HEK293 (cell line): ENCODE measurements around the gene RIOX2.
"Not testable (repeated sequence)": the region's sequence is repeated elsewhere in the genome, so short reads cannot be mapped to it uniquely, and the experiment has no call there.

Experiments
- CTCF ChIA-PET: fragments of 350-600 bp; formaldehyde crosslinking; extraction: SDS; loops from one replicate; lab custom pipeline; 2021; ENCODE audit warnings: antibody characterized with exemption; lab: Yijun Ruan, JAX
- POLR2A ChIA-PET: fragments of 300-600 bp; formaldehyde crosslinking; extraction: SDS; loops from one replicate; lab custom pipeline; 2020; ENCODE audit warnings: antibody characterized with exemption, inconsistent platforms; lab: Yijun Ruan, JAX
- H3K27ac ChIP-seq: fragments of 200-500 bp; sonication (Bioruptor generic); 2 replicates; pipeline ENCODE4 v1.5.1; 2014; ENCODE audit warnings: low read depth, low read length, control low read depth, inconsistent platforms; ENCODE audit errors: extremely low read depth
- H3K36me3 ChIP-seq, 2 experiments: fragments of 200-500 bp in 1 of 2; sonication (Bioruptor generic) in 1 of 2; 1 replicate in 1 of 2; 2 replicates in 1 of 2; pipeline ENCODE4 v1.5.1; 2014 to 2017; ENCODE audit warnings: inconsistent platforms in 2 of 2, low read length in 2 of 2; ENCODE audit not compliant: control insufficient read depth in 2 of 2, insufficient read depth in 1 of 2
- H3K4me1 ChIP-seq: fragments of 200-500 bp; sonication (Bioruptor generic); 2 replicates; pipeline ENCODE4 v1.5.1; 2014; ENCODE audit warnings: mild to moderate bottlenecking, low read length, inconsistent platforms; ENCODE audit not compliant: control insufficient read depth, insufficient read depth
- H3K4me3 ChIP-seq: 2 replicates; pipeline ENCODE4 v1.5.1; 2011; ENCODE audit warnings: low read depth, mild to moderate bottlenecking, control low read depth, low read length, moderate library complexity
- H3K9me3 ChIP-seq: fragments of 200-500 bp; sonication (Bioruptor generic); 2 replicates; pipeline ENCODE4 v1.5.1; 2014; ENCODE audit warnings: low read depth, low read length, inconsistent platforms; ENCODE audit not compliant: control insufficient read depth, insufficient read depth
- GLIS1 ChIP-seq: fragments of 450-650 bp; formaldehyde crosslinking; IDR thresholded peaks from 2 replicates; pipeline ENCODE4 v1.5.1; 2016; ENCODE audit warnings: missing biosample characterization, missing genetic modification characterization
- ZNF2 ChIP-seq: fragments of 450-650 bp; formaldehyde crosslinking; IDR thresholded peaks from 2 replicates; pipeline ENCODE4 v1.5.1; 2016; ENCODE audit warnings: missing biosample characterization, missing genetic modification characterization
- ZNF341 ChIP-seq: fragments of 450-650 bp; formaldehyde crosslinking; IDR thresholded peaks from 2 replicates; pipeline ENCODE4; 2016; ENCODE audit warnings: low read depth, missing biosample characterization, missing genetic modification characterization
- ZNF596 ChIP-seq: fragments of 450-650 bp; IDR thresholded peaks from 2 replicates; pipeline ENCODE4 v1.5.0; 2018; ENCODE audit warnings: missing biosample characterization, mild to moderate bottlenecking, missing genetic modification characterization, moderate library complexity
- ZNF701 ChIP-seq: fragments of 450-650 bp; formaldehyde crosslinking; IDR thresholded peaks from 2 replicates; pipeline ENCODE4 v1.5.1; 2016; ENCODE audit warnings: missing biosample characterization, missing genetic modification characterization
- ZNF747 ChIP-seq: fragments of 450-650 bp; formaldehyde crosslinking; IDR thresholded peaks from 2 replicates; pipeline ENCODE4 v1.5.1; 2016; ENCODE audit warnings: missing biosample characterization, missing genetic modification characterization
- TF ChIP-seq, protein P1 (sequence below): fragments of 450-650 bp; formaldehyde crosslinking; IDR thresholded peaks from 2 replicates; pipeline ENCODE4 v1.5.1; 2016; ENCODE audit warnings: missing biosample characterization, missing genetic modification characterization, borderline replicate concordance
- TF ChIP-seq, protein P2 (sequence below): fragments of 450-650 bp; formaldehyde crosslinking; IDR thresholded peaks from 2 replicates; pipeline ENCODE4 v1.5.1; 2016; ENCODE audit warnings: missing biosample characterization, missing genetic modification characterization
- TF ChIP-seq, protein P3 (sequence below): fragments of 450-650 bp; formaldehyde crosslinking; IDR thresholded peaks from 2 replicates; pipeline ENCODE4 v1.5.1; 2016; ENCODE audit warnings: missing biosample characterization, missing genetic modification characterization
- TF ChIP-seq, protein P4 (sequence below): fragments of 450-650 bp; formaldehyde crosslinking; conservative IDR thresholded peaks from 2 replicates; pipeline ENCODE4 v1.5.1; 2016; ENCODE audit warnings: low read depth, missing biosample characterization, missing genetic modification characterization

The RIOX2 gene

DNA sequence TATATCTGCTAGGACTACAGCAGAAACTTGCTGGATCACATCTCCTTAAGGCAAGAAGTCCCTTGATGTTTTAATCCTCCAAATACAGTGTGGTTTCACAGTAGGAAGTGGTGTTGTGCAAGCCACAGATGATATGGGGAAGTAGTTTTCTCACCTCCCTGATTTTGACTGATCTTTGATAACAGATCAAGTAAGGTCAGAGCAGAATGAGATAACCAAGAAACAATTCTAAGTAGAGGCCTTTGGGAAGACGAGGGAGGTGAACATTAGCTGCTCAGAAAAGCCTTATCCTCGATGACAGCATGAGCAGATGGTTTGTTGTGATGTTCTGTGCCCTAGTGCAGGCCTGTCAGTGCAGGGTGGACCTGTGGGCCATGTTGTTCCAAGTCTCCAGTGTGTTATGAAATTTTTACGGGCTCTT is 61.3 kb downstream of the RIOX2 start (continued):
- TF ChIP-seq, protein P1, sequence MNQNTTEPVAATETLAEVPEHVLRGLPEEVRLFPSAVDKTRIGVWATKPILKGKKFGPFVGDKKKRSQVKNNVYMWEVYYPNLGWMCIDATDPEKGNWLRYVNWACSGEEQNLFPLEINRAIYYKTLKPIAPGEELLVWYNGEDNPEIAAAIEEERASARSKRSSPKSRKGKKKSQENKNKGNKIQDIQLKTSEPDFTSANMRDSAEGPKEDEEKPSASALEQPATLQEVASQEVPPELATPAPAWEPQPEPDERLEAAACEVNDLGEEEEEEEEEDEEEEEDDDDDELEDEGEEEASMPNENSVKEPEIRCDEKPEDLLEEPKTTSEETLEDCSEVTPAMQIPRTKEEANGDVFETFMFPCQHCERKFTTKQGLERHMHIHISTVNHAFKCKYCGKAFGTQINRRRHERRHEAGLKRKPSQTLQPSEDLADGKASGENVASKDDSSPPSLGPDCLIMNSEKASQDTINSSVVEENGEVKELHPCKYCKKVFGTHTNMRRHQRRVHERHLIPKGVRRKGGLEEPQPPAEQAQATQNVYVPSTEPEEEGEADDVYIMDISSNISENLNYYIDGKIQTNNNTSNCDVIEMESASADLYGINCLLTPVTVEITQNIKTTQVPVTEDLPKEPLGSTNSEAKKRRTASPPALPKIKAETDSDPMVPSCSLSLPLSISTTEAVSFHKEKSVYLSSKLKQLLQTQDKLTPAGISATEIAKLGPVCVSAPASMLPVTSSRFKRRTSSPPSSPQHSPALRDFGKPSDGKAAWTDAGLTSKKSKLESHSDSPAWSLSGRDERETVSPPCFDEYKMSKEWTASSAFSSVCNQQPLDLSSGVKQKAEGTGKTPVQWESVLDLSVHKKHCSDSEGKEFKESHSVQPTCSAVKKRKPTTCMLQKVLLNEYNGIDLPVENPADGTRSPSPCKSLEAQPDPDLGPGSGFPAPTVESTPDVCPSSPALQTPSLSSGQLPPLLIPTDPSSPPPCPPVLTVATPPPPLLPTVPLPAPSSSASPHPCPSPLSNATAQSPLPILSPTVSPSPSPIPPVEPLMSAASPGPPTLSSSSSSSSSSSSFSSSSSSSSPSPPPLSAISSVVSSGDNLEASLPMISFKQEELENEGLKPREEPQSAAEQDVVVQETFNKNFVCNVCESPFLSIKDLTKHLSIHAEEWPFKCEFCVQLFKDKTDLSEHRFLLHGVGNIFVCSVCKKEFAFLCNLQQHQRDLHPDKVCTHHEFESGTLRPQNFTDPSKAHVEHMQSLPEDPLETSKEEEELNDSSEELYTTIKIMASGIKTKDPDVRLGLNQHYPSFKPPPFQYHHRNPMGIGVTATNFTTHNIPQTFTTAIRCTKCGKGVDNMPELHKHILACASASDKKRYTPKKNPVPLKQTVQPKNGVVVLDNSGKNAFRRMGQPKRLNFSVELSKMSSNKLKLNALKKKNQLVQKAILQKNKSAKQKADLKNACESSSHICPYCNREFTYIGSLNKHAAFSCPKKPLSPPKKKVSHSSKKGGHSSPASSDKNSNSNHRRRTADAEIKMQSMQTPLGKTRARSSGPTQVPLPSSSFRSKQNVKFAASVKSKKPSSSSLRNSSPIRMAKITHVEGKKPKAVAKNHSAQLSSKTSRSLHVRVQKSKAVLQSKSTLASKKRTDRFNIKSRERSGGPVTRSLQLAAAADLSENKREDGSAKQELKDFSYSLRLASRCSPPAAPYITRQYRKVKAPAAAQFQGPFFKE (tag by site-specific recombination), result no peak
- TF ChIP-seq, protein P2, sequence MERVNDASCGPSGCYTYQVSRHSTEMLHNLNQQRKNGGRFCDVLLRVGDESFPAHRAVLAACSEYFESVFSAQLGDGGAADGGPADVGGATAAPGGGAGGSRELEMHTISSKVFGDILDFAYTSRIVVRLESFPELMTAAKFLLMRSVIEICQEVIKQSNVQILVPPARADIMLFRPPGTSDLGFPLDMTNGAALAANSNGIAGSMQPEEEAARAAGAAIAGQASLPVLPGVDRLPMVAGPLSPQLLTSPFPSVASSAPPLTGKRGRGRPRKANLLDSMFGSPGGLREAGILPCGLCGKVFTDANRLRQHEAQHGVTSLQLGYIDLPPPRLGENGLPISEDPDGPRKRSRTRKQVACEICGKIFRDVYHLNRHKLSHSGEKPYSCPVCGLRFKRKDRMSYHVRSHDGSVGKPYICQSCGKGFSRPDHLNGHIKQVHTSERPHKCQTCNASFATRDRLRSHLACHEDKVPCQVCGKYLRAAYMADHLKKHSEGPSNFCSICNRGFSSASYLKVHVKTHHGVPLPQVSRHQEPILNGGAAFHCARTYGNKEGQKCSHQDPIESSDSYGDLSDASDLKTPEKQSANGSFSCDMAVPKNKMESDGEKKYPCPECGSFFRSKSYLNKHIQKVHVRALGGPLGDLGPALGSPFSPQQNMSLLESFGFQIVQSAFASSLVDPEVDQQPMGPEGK (tag by site-specific recombination), result no peak
- TF ChIP-seq GLIS1 (tag by site-specific recombination) (no peak), ZNF701 (no peak), ZNF2 (no peak), ZNF747 (tag by site-specific recombination) (no peak), ZNF596 (tag by site-specific recombination) (no peak)
- TF ChIP-seq, protein P3, sequence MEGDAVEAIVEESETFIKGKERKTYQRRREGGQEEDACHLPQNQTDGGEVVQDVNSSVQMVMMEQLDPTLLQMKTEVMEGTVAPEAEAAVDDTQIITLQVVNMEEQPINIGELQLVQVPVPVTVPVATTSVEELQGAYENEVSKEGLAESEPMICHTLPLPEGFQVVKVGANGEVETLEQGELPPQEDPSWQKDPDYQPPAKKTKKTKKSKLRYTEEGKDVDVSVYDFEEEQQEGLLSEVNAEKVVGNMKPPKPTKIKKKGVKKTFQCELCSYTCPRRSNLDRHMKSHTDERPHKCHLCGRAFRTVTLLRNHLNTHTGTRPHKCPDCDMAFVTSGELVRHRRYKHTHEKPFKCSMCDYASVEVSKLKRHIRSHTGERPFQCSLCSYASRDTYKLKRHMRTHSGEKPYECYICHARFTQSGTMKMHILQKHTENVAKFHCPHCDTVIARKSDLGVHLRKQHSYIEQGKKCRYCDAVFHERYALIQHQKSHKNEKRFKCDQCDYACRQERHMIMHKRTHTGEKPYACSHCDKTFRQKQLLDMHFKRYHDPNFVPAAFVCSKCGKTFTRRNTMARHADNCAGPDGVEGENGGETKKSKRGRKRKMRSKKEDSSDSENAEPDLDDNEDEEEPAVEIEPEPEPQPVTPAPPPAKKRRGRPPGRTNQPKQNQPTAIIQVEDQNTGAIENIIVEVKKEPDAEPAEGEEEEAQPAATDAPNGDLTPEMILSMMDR, result no peak
- TF ChIP-seq, protein P4, sequence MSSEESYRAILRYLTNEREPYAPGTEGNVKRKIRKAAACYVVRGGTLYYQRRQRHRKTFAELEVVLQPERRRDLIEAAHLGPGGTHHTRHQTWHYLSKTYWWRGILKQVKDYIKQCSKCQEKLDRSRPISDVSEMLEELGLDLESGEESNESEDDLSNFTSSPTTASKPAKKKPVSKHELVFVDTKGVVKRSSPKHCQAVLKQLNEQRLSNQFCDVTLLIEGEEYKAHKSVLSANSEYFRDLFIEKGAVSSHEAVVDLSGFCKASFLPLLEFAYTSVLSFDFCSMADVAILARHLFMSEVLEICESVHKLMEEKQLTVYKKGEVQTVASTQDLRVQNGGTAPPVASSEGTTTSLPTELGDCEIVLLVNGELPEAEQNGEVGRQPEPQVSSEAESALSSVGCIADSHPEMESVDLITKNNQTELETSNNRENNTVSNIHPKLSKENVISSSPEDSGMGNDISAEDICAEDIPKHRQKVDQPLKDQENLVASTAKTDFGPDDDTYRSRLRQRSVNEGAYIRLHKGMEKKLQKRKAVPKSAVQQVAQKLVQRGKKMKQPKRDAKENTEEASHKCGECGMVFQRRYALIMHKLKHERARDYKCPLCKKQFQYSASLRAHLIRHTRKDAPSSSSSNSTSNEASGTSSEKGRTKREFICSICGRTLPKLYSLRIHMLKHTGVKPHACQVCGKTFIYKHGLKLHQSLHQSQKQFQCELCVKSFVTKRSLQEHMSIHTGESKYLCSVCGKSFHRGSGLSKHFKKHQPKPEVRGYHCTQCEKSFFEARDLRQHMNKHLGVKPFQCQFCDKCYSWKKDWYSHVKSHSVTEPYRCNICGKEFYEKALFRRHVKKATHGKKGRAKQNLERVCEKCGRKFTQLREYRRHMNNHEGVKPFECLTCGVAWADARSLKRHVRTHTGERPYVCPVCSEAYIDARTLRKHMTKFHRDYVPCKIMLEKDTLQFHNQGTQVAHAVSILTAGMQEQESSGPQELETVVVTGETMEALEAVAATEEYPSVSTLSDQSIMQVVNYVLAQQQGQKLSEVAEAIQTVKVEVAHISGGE (tag by site-specific recombination), result no peak

DNA sequence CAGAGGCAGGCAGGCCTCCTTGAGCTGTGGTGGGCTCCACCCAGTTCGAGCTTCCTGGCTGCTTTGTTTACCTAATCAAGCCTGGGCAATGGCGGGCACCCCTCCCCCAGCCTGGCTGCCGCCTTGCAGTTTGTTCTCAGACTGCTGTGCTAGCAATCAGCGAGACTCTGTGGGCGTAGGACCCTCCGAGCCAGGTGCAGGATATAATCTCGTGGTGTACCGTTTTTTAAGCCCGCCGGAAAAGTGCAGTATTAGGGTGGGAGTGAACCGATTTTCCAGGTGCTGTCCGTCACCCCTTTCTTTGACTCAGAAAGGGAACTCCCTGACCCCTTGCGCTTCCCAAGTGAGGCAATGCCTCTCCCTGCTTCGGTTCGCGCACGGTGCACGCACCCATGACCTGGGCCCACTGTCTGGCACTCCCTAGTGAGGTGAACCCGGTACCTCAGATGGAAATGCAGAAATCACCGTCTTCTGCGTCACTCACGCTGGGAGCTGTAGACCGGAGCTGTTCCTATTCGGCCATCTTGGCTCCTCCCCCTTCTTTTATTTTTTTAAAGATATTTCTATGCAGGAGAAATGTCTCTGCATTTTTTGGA is 61.9 kb downstream of the RIOX2 start:
- POLR2A ChIA-PET, H3K9me3 ChIP-seq, H3K27ac ChIP-seq, H3K4me1 ChIP-seq, CTCF ChIA-PET, H3K36me3 ChIP-seq, H3K4me3 ChIP-seq: not testable (repeated sequence)
- TF ChIP-seq ZNF341 (tag by site-specific recombination), result 0 out of 2 replicates have a peak, but pooled peaks have one; percentile 12

DNA sequence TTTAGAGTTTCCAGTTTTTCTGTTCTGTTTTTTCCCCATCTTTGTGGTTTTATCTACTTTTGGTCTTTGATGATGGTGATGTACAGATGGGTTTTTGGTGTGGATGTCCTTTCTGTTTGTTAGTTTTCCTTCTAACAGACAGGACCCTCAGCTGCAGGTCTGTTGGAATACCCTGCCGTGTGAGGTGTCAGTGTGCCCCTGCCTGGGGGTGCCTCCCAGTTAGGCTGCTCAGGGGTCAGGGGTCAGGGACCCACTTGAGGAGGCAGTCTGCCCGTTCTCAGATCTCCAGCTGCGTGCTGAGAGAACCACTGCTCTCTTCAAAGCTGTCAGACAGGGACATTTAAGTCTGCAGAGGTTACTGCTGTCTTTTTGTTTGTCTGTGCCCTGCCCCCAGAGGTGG is 62.4 kb downstream of the RIOX2 start:
- H3K4me1 ChIP-seq, H3K9me3 ChIP-seq, H3K4me3 ChIP-seq, CTCF ChIA-PET, H3K27ac ChIP-seq, POLR2A ChIA-PET, H3K36me3 ChIP-seq: not testable (repeated sequence)
